Brain microvascular endothelial cell (primary cell): ENCODE measurements around the gene FBLN1.

Experiments
- DNase-seq: peaks from one replicate; pipeline ENCODE4 v3.0.0-alpha.2; 2020
- H3K27ac ChIP-seq: fragments of 250-450 bp; sonication (Bioruptor Pico); 2 replicates; pipeline ENCODE4 v1.5.1; 2020; ENCODE audit warnings: mild to moderate bottlenecking, moderate library complexity
- H3K27me3 ChIP-seq: fragments of 250-450 bp; sonication (Bioruptor Pico); replicated peaks from 2 replicates; pipeline ENCODE4 v1.5.1; 2020; ENCODE audit warnings: mild to moderate bottlenecking
- H3K36me3 ChIP-seq: fragments of 250-450 bp; sonication (Bioruptor Pico); replicated peaks from 2 replicates; pipeline ENCODE4 v1.5.1; 2020; ENCODE audit warnings: mild to moderate bottlenecking
- H3K4me3 ChIP-seq: 2 replicates; pipeline ENCODE4 v1.5.1; 2011; ENCODE audit warnings: low read depth, mild to moderate bottlenecking, control low read depth, low read length, moderate library complexity
- CTCF ChIP-seq: IDR thresholded peaks from 2 replicates; pipeline ENCODE4 v1.5.1; 2011; ENCODE audit warnings: low read depth, mild to moderate bottlenecking, moderate library complexity, low read length, control low read depth, inconsistent platforms; ENCODE audit errors: missing control alignments
- in situ Hi-C: cut with HindIII; loops from 2 replicates; pipeline ENCODE4 v1.10.0; 2017; ENCODE audit warnings: low sequenced_read_pairs, low pct_ligation_motif_present

The FBLN1 gene

DNA sequence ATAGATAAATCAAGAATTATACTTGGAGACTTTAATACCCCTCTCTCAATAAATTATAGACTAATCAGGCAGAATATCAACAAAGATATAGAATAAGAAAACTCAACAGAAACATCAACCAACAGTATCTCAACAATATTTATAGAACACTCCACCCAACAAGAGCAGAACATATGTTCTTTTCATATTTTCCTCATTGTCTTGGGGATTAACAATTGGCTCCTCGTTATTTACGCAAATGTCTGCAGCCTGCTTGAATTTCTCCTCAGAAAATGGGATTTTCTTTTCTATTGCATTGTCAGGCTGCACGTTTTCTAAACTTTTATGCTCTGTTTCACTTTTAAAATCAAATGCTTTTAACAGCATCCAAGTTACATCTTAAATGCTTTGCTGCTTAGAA, 37.0 kb upstream of the FBLN1 start:
- TF ChIP-seq CTCF: no peak
- no peaks in the 10 kb centered on the region for H3K27me3 ChIP-seq
- no peak overlapping the region for H3K27ac ChIP-seq
- DNase-seq: no peak
- in situ Hi-C loops: no loop called here
- H3K4me3 ChIP-seq: no peak overlapping the region
- no peaks in the 10 kb centered on the region for H3K36me3 ChIP-seq

- no peak for TF ChIP-seq CTCF
- Histone ChIP-seq H3K27ac (no peak overlapping the region), H3K4me3 (no peak overlapping the region), H3K36me3 (no peaks in the 10 kb centered on the region), H3K27me3 (no peaks in the 10 kb centered on the region)
- in situ Hi-C loops: no loop called here
- DNase-seq: peak; percentile 28
Observed at GRCh38 chr22:45468872-45469271, 33.8 kb upstream of the FBLN1 start.

DNA sequence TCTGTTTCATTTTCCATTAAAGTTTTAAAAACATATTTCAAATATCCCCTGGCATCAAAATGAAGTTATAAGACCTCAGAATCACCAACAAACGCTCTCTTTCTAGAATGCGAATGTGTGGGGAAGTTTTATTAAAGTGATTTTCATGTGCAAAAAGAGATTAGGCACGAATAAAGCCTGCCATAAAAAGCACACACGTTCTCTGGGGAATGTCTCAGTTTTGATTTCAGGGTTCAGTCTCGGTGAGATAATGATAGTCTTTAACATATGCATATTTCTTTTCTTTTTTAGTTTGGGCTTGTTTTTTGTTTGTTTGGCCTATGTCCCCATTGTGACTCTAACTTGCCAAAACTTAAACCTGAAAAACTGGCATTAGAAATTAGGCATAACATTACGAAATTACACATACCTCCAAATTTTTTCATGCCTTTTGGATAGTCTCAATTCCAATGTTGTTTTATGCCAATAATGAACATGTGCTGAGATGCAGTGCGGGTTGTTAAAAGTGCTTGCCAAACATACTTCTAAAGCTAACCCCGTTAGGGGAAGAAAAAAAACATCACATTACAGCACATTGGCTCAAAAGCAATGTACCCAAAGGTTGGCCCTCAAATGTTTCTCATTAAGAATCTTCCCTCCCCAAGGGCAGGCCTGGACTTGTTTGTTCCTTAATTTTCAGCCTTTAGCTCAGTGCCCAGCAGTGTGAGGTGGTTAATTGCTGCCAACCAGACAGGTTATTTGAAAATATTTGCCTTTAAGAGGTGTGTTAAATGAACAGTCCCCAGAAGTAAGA, 33.2 kb upstream of the FBLN1 start:
- in situ Hi-C loops: no loop called here
- no peaks in the 10 kb centered on the region for H3K27me3 ChIP-seq
- TF ChIP-seq CTCF: no peak
- no peaks in the 10 kb centered on the region for H3K36me3 ChIP-seq
- H3K4me3 ChIP-seq: no peak overlapping the region
- DNase-seq: no peak
- no peak overlapping the region for H3K27ac ChIP-seq

DNA sequence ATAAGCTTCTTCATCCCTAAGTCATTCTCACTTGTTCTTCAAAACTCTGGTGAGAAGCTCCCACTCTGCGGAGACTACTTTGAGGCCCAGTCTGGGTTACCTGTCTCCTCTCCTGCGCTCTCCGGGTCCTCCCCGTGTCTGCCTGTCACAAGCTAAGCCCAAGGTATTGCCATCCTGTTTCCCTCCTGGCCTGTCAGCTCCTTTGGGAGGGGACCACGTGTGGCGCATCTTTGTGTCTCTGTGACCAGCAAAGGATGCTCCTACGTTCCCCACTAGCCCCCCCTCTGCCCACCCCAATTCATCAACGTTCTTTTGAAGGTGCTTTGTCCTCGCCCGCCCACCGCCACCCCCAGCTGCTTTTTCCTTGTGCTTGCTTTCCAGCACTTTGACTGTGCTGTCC, 31.8 kb upstream of the FBLN1 start:
- Histone ChIP-seq H3K27me3 (no peaks in the 10 kb centered on the region), H3K4me3 (no peak overlapping the region), H3K27ac (no peak overlapping the region), H3K36me3 (no peaks in the 10 kb centered on the region)
- TF ChIP-seq CTCF: no peak
- no peak for DNase-seq
- in situ Hi-C loops: no loop called here

DNA sequence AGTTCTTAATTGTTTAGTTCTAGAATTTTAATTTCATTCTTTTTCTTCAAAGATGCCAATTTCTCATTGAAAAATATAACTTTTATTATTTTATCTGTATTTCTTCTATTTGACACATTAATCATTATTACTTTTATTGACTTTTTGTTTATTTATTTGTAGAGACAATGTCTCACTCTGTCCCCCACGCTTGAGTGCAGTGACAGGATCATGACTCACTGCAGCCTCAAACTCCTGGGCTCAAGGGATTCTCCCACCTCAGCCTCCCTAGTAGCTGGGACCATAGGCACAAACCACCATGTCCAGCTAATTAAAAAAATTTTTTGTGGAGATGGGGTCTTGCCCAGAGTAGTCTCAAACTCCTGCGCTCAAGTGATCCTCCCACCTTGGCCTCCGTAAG, 30.3 kb upstream of the FBLN1 start:
- no peak for TF ChIP-seq CTCF
- Histone ChIP-seq H3K36me3 (no peaks in the 10 kb centered on the region), H3K4me3 (no peak overlapping the region), H3K27ac (no peak overlapping the region), H3K27me3 (no peaks in the 10 kb centered on the region)
- no peak for DNase-seq
- in situ Hi-C loops: no loop called here
